Suprapubic skin (tissue), 4 donors: ENCODE measurements around the gene OSBPL8. TPM values are rescaled to one million over a fixed set of nuclear protein-coding genes. Genes with fewer than 3 reads are reported as not detected.

ENCODE experiments used
- DNase-seq, 2 donors: peaks; one replicate each; pipeline ENCODE4 v3.0.0-alpha.2; 2019; ENCODE audit warnings: low spot score in 2 of 2
- H3K27ac ChIP-seq: fragments of 200-600 bp; sonication (generic); one replicate; pipeline ENCODE4 v1.5.1; 2019
- H3K27me3 ChIP-seq: fragments of 200-600 bp; sonication (generic); one replicate; pipeline ENCODE4 v1.5.1; 2019
- H3K36me3 ChIP-seq: fragments of 200-600 bp; sonication (generic); one replicate; pipeline ENCODE4 v1.5.1; 2019
- H3K4me1 ChIP-seq: fragments of 200-600 bp; sonication (generic); one replicate; pipeline ENCODE4 v1.5.1; 2019
- H3K4me3 ChIP-seq: fragments of 200-600 bp; sonication (generic); one replicate; pipeline ENCODE4 v1.5.1; 2019; ENCODE audit warnings: mild to moderate bottlenecking
- H3K9me3 ChIP-seq: fragments of 200-600 bp; sonication (generic); one replicate; pipeline ENCODE4 v1.5.1; 2019
- EP300 ChIP-seq: sonication (generic); formaldehyde crosslinking; IDR thresholded peaks from one replicate; pipeline ENCODE4 v1.6.1; 2017; ENCODE audit warnings: antibody characterized with exemption
- POLR2A ChIP-seq, 2 donors: fragments of 450-650 bp; IDR thresholded peaks; one replicate each; pipeline ENCODE4 v1.6.1; 2017; ENCODE audit warnings: antibody characterized with exemption in 2 of 2, mild to moderate bottlenecking in 2 of 2, moderate library complexity in 2 of 2
- POLR2AphosphoS5 ChIP-seq, 3 donors: sonication (generic); formaldehyde crosslinking; IDR thresholded peaks; one replicate each; pipeline ENCODE4 v1.6.1; 2017; ENCODE audit warnings: antibody characterized with exemption in 3 of 3
- WGBS: methylation state at CpG from one replicate; pipeline ENCODE4 v1.1.5; 2018; 5-methylcytosine and 5-hydroxymethylcytosine counted together
- total RNA-seq, 4 donors: library from RNA; depleted of rRNA; stranded (reverse); fragments of >200 nt; gene quantifications; one replicate each; pipeline ENCODE4 v1.1.0, GENCODE V29; 2016
- TF ChIP-seq, protein P1 (sequence below), 2 donors: fragments of 200-600 bp in 1 of 2; fragments of 450-650 bp in 1 of 2; sonication (generic) in 1 of 2; IDR thresholded peaks; one replicate each; pipeline ENCODE4 v1.5.1; 2016 to 2019; ENCODE audit warnings: antibody characterized with exemption in 2 of 2, mild to moderate bottlenecking in 1 of 2, moderate library complexity in 1 of 2

Gene OSBPL8
- total RNA-seq, 4 donors from 2014 or later = 73.1 to 116 (median 87.4) TPM

DNA sequence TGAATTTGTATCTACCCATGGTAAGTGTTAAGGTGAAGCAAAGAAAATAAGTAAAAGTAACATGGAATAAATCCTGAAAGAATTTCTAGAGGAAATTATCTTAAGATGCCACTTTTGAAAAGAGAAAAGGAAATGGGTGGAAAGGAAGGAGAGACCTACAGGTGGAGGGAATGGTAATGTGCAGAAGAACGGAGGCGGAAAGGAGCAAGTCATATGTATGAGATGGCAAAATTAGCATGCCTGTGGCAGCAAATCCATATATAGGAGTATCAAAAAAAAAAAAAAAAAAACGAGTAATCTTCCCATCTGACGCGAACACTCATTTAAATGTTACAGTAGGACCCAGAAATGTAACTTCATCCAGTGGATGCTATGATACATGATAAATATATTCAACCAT lies 23.0 kb downstream of the OSBPL8 start:
- Histone ChIP-seq H3K9me3 (no peaks in the 10 kb centered on the region), H3K27me3 (no peaks in the 10 kb centered on the region), H3K4me1 (no peaks in the 10 kb centered on the region), H3K4me3 (no peak overlapping the region), H3K27ac (no peak overlapping the region), H3K36me3 (no peaks in the 10 kb centered on the region)
- TF ChIP-seq EP300 = no peak
- TF ChIP-seq, protein P1, sequence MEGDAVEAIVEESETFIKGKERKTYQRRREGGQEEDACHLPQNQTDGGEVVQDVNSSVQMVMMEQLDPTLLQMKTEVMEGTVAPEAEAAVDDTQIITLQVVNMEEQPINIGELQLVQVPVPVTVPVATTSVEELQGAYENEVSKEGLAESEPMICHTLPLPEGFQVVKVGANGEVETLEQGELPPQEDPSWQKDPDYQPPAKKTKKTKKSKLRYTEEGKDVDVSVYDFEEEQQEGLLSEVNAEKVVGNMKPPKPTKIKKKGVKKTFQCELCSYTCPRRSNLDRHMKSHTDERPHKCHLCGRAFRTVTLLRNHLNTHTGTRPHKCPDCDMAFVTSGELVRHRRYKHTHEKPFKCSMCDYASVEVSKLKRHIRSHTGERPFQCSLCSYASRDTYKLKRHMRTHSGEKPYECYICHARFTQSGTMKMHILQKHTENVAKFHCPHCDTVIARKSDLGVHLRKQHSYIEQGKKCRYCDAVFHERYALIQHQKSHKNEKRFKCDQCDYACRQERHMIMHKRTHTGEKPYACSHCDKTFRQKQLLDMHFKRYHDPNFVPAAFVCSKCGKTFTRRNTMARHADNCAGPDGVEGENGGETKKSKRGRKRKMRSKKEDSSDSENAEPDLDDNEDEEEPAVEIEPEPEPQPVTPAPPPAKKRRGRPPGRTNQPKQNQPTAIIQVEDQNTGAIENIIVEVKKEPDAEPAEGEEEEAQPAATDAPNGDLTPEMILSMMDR (IDR thresholded peaks at IDR 0.05) = no peak
- TF ChIP-seq POLR2AphosphoS5 (IDR thresholded peaks at IDR 0.05) = no peak
- no peak for TF ChIP-seq POLR2A (IDR thresholded peaks at IDR 0.05)
- WGBS = 86% methylated on average over 5 of the region's 5 CpGs
- DNase-seq = no peak

DNA sequence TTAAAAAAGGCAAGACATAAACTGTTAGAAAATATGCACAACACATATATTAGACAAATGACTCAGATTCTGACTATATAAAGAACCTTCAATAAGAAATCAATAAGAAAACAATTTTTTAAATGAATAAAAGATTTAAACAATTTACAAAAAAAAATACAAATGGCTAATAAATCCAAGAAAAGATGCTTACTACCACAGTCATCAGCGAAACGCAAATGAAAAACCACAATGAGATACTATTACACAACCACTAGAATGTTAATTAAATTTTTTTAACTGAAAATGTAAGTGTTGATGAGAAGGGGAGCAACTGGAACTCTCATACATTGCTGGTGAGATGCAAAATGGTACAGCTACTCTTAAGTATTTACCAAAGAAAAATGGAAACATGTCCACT lies 24.4 kb downstream of the OSBPL8 start:
- Histone ChIP-seq H3K27ac (no peak overlapping the region), H3K4me1 (no peaks in the 10 kb centered on the region), H3K4me3 (no peak overlapping the region), H3K36me3 (no peaks in the 10 kb centered on the region), H3K9me3 (no peaks in the 10 kb centered on the region), H3K27me3 (no peaks in the 10 kb centered on the region)
- TF ChIP-seq POLR2AphosphoS5 (IDR thresholded peaks at IDR 0.05) = no peak
- TF ChIP-seq, protein P1 (IDR thresholded peaks at IDR 0.05) = no peak
- no peak for DNase-seq
- WGBS = 96% methylated on average over 2 of the region's 2 CpGs

DNA sequence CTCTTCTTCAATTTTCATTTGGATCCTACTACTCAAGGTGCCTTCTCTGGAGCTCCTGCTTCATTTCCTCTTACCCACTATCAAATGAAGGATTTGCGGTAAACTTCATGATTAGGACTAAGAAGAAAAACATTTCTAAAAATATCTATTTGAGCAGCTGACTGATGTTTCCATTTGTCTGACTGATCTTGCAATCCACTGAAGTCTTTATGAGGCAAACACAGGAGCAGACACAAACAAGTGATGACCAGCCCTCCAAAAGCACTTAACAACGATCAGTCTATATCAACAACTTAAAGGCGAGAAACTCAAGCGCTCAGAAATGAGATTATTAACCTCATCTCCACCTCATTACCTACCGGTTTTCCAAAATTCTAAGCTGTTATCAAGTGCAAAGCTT lies 26.2 kb downstream of the OSBPL8 start:
- WGBS = 89% methylated on average over 5 of the region's 5 CpGs
- H3K4me3 ChIP-seq = no peak overlapping the region

DNA sequence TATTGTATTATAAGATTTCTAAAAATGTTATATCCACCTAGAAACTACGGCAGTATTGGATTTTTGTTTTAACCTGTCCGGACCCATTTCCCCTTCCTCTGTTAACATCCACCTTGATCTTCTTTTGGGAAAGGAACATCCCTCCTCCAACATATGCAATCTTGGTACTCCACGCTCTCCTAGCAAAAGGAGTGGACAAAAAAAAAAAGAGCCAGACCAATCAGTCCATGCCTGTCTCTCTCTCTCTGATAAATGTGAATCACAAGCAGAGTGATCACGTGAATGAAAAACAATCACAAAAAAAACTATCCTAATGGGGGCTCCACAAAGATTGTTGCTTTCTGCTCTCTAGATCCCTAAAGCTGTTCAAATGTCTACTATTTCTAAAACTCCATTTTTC lies 27.1 kb downstream of the OSBPL8 start:
- H3K36me3 ChIP-seq = no peaks in the 10 kb centered on the region
- no peaks in the 10 kb centered on the region for H3K9me3 ChIP-seq
- H3K27ac ChIP-seq = no peak overlapping the region
- H3K27me3 ChIP-seq = no peaks in the 10 kb centered on the region
- 94% methylated on average over 4 of the region's 4 CpGs for WGBS
- no peak for DNase-seq
- H3K4me3 ChIP-seq = no peak overlapping the region
- TF ChIP-seq, protein P1 (IDR thresholded peaks at IDR 0.05) = no peak
- TF ChIP-seq EP300 = no peak
- TF ChIP-seq POLR2A (IDR thresholded peaks at IDR 0.05) = no peak
- no peak for TF ChIP-seq POLR2AphosphoS5 (IDR thresholded peaks at IDR 0.05)
- no peaks in the 10 kb centered on the region for H3K4me1 ChIP-seq

More for the DNA sequence above, 26.2 kb downstream of the OSBPL8 start:
- Histone ChIP-seq H3K9me3 (no peaks in the 10 kb centered on the region), H3K4me1 (no peaks in the 10 kb centered on the region), H3K27ac (no peak overlapping the region), H3K36me3 (no peaks in the 10 kb centered on the region), H3K27me3 (no peaks in the 10 kb centered on the region)
- DNase-seq = no peak
- no peak for TF ChIP-seq POLR2A (IDR thresholded peaks at IDR 0.05)
- no peak for TF ChIP-seq EP300
- TF ChIP-seq, protein P1 (IDR thresholded peaks at IDR 0.05) = no peak
- TF ChIP-seq POLR2AphosphoS5 (IDR thresholded peaks at IDR 0.05) = no peak

DNA sequence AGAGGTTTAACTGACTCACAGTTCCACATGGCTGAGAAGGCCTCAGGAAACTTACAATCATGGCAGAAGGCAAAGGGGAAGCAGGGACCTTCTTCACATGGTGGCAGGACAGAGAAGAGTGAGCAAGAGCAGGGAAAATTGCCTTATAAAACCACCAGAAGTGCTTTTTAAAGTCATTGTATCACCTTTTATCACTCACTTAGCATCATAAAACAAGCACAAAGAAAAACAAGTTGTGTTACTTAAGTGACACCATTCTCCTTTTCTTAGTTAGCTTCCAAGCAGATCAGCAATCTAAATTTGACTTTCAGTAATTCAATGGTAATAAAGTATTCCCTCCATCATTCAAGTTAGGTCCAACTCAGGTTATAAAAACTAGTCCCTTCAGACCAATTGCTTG lies 28.5 kb downstream of the OSBPL8 start:
- no peak overlapping the region for H3K4me3 ChIP-seq

More for the DNA sequence above, 28.5 kb downstream of the OSBPL8 start:
- H3K27me3 ChIP-seq = no peaks in the 10 kb centered on the region
- TF ChIP-seq POLR2AphosphoS5 (IDR thresholded peaks at IDR 0.05) (no peak), EP300 (no peak), POLR2A (IDR thresholded peaks at IDR 0.05) (no peak)
- TF ChIP-seq, protein P1 (IDR thresholded peaks at IDR 0.05) = no peak
- no peaks in the 10 kb centered on the region for H3K36me3 ChIP-seq
- no peak overlapping the region for H3K27ac ChIP-seq
- no peaks in the 10 kb centered on the region for H3K9me3 ChIP-seq
- H3K4me1 ChIP-seq = no peaks in the 10 kb centered on the region
- no peak for DNase-seq
